Left kidney (tissue), 2 donors: ENCODE measurements around the gene UCN2. TPM values are rescaled to one million over a fixed set of nuclear protein-coding genes. Genes with fewer than 3 reads are reported as not detected.

Experiments used
- DNase-seq: peaks from one replicate; pipeline ENCODE4 v3.0.0-alpha.2; 2013
- polyA plus RNA-seq: library from polyadenylated mRNA; unstranded; fragments of 120-200 nt; gene quantifications from one replicate; pipeline ENCODE4 v1.2.1, GENCODE V29; 2013; ENCODE audit not compliant: insufficient read length

The UCN2 gene
- polyA plus RNA-seq, 1 donor, result 0.37 TPM

GRCh38 chr3:48591436-48591835 lies 27.9 kb upstream of the UCN2 start:
- DNase-seq, result no peak

DNA sequence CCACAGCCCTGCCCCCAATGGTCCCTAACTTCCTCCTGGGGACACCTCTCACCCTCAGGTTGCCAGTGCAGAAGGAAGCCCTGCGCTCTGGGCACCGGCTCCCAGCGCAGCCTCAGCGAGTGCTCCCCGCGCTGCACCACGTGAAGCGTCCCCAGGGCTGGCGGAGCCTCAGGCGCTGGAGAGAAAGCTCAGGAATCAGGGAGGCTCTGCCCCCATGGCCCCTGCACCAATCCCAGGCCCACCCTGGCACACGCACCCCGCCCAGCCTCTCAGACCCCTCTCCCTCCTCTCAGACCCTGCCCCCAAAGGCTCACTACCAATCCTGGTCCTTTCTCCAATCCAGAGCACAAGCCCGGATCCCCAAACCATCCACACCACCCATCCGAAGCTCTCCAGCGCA lies 24.6 kb upstream of the UCN2 start:
- no peak for DNase-seq

DNA sequence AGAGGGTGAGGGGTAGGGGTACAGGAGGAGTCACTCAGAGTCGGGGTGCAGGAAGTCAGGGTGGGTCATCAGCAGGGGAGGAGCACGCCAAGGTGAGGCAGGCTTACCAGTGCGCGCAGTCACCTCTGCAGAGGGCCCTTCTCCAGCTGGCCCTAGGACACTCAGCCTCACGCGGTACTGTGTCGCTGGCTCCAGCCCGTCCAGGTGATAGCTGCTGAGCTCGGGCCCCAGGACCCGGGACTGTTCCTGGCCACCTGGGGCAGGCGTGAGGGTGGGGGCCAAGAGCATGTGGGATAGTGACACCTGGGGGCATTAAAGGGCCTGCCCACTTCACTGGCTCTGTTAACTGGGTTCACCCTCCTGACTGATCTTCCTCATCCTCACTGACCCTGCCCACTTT lies 24.1 kb upstream of the UCN2 start:
- no peak for DNase-seq

DNA sequence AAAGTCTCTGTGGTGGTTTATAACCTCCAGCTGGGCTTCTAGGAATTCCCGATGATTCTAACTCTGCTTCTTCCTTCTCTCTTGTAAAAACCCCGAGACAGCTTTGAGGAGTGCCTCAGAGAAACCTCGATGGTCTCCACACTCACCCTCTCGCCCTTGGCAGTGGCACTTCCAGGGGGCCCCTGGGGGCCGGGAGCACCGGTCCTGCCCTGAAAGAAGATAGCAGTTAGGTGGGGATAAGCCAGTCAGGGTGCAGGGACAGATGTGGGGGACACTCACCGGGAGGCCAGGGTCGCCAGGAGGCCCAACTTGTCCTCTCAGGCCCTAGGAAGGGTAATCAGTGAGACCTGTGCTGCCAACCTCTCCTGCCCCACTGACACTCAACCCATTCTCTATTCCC lies 21.8 kb upstream of the UCN2 start:
- no peak for DNase-seq

DNA sequence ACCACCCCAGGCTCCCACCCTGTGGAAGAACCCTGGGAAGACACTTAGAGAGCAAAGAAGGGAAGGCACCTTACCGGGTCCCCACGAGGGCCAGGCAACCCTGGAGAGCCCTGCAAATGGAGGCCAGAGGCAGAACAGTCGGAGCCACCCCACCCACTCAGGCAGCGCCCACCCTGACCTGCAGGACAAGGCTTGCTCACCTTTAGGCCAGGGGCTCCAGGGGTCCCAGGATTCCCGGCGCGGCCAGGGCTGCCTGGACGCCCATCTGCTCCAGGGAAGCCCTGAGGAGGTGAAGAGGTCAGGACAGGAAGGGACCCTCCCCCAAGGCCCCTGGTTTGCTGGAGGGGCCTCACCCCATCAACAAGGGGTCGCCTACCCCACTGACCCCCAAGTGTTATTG lies 21.3 kb upstream of the UCN2 start:
- DNase-seq, result no peak

DNA sequence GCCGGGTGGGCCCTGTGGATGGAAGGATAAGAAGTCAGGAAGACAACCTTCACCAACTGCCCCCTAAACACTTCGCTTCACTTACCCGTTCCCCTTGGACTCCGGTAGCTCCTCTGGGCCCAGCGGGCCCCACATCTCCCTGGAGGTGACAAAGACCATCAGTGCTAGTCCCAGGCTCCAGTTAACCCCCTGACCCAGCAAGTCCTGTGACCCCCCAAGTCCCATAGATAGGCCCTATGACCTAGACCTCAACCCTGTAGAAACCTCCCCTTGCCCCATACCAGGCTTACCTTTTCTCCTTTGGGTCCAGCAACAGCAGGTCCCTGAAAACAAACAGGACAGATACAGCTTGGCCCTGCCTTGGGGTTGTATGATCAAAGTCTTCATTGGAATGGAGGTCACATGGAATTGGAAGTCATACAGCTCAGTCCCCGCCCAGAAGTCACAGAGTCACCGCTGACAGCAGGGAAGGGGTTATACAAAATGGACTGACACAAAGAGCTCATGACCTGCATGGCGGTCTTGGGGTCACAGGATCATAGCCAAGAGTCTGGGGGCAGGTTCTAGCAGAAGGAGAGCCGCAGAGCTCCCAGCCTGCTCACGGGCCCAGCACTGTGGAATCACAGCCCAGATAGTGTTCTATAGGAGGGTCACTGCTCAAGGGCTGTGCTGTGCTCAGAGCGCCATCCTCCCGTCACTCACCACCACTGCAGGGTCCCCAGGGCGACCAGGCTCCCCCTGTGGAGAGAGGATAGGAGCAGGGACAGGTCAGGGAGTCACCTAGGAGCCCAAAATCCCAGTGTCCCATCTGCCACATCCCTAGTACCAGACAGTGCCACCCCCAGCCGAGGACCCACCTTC lies 18.3 kb upstream of the UCN2 start:
- DNase-seq, result no peak

- no peak for DNase-seq
Observed at GRCh38 chr3:48576647-48577046, 13.1 kb upstream of the UCN2 start.

DNA sequence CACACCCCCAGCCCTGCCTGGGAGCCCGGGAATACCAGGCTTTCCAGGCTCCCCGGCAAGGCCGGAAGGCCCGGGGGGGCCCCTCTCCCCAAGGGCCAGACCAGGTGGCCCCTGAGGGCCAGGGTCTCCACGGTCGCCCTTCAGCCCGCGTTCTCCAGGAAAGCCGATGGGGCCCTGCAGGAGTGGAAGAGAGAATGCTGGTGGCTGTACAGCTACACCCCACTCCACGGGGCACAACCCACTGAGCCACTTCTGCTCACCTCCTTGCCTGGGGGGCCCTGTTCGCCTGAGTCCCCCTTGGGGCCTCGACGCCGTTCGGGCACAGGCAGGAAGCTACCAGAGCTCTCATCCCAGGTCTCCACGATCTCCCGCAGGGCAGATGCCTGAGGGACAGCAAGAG lies 11.8 kb upstream of the UCN2 start:
- no peak for DNase-seq

GRCh38 chr3:48573973-48574585 lies 10.5 kb upstream of the UCN2 start:
- DNase-seq, result no peak

DNA sequence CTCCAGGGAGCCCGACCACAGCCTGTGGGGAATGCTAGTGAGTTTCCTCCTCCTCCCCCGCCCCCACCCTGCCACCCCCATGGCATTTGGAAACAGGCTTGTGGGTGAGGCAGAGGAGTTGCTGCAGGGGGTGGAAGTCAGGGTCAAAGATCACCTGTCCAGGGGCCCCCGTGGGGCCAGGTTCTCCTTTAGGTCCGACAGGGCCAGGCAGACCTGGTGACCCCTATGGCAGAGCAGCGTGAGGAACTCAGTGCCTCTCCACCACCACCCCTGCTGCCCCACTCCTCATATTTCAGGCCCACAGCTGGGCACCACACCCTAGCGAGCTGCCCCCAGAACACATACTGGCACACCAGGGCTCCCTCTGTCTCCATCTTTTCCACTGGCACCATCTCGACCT lies 8.9 kb upstream of the UCN2 start:
- DNase-seq, result no peak

GRCh38 chr3:48571938-48572337 lies 8.4 kb upstream of the UCN2 start:
- no peak for DNase-seq

GRCh38 chr3:48569808-48570450 lies 6.3 kb upstream of the UCN2 start:
- no peak for DNase-seq

DNA sequence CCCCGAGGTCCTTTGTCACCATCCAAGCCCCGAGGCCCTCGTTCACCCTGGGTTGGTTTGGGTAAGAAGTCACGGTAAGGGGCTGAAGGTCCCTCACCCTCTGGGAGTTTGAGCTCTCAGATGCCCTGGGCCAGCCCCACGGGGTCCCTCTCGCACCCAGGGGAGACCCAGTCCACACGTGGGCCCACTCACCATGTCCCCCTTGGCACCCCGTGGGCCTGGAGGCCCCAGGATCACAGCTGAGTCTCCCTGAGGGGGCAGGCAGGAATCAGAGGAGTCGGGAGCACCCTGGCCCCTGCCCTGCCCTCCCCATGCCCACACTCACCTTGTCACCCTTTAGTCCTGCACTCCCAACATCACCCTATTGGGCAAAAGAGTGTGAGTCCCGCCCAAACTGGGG lies 5.8 kb upstream of the UCN2 start:
- DNase-seq, result no peak

GRCh38 chr3:48568476-48568875 lies 4.9 kb upstream of the UCN2 start:
- no peak for DNase-seq

DNA sequence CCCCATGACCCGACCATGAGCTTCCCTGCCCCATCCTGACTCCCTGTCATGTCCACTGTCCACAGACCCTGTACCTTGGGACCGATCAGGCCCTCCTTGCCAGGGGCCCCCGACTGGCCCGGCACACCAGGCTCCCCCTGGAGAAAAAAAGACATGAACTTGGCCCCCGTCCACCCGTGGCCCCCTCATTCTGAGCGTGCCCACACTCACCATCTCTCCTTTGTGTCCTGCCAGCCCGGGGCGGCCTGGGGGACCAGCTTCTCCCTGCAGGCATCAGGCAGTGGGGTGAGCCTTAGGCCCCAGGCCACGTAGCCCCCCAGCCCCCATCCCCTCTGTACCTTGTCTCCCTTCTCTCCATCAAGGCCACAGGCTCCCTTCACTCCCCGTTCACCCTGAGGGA lies 3.9 kb upstream of the UCN2 start:
- DNase-seq, result no peak

- DNase-seq, result no peak
Observed at GRCh38 chr3:48567090-48567489, 3.5 kb upstream of the UCN2 start.

GRCh38 chr3:48566401-48566760 lies 2.8 kb upstream of the UCN2 start:
- no peak for DNase-seq

- DNase-seq, result no peak
Observed at GRCh38 chr3:48565591-48566400, 2.2 kb upstream of the UCN2 start.

GRCh38 chr3:48565186-48565585 lies 1.6 kb upstream of the UCN2 start:
- DNase-seq, result no peak

DNA sequence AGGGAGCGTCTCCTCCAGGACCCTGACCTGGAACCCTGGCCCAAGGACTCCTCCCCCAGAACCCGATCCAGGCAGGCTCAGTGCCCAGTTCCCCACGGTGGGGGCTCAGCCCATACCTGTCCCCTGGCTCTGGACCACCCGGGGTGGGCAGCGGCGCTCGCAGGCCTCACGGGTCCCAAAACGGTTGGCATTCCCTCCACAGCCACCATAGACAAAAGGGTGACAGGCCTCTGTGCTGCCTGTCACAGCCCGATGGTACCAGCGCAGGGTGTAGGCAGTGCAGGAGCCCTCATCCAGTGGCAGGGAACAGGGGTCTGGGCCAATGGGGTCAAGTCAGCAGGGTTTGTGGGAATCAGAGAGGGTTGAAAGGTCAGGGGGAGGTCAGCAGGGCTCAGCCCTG lies 1.1 kb upstream of the UCN2 start:
- DNase-seq, result no peak

DNA sequence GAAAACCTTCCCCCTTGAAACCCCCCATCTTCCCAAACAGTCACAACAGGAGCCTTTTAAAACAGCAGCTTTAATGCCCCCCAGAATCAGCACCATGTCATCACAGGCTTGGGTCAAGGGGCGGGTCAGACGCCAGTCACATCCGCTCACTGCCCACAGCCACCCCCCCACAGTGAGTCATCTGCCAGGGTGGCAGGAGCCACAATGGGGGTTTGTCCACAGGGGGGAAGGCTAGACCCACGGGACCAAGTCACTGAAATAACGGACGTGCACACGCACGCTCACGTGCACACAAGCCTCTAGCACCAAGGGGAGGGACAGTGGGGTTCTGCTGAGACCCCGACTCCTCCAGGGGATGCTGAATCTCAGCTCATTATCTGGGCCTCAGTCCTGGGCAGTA lies 441 bp upstream of the UCN2 start:
- DNase-seq, result no peak

DNA sequence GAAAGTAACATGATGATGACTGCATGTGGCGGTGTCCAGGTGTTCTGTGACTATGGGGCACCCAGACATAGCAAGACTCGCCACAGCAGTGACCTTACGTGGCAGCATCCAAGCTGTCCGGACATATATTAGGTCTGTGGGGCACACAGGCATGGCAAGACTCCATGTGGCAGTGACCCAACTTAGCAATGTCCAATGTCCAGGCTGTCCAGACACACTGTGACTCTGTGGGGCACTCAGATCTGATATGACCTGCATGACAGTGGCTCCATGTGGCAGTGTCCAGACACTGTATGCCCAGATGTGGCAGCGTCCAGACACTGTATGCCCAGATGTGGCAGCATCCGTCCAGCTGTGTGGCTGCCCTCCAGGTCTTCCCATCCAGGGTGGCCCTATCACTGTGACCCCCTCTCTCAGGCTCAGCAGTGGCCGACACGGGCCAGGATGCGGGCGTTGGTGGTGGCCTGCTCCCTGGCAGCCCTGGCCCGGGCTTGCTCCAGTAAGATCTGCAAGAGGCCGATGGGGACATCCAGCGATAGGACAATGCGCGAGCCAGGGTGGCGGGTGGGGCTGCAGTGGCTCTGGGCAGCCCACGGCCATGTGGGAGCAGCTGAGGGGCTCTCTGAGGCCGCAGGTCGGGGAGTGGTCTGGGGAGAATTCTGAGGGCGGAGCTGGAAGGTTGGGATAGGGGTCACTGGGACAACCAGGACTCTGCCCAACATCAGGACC lies 1.1 kb downstream of the UCN2 start:
- no peak for DNase-seq
